ENCODE results near the gene DHRS4.

The DHRS4 gene

GRCh38 chr14:23953464-23954278 lies at the start of gene DHRS4:
TSS of gene DHRS4 (plus strand) at chr14:23953770. CDS start at chr14:23953789, 19 bp downstream.
- peak; percentile 77 for DNase-seq

- no peak for DNase-seq
Observed at GRCh38 chr14:23910101-23910875, 43.3 kb upstream of the DHRS4 start.

GRCh38 chr14:23910876-23911210 lies 42.7 kb upstream of the DHRS4 start:
- DNase-seq, result no peak

GRCh38 chr14:23915559-23915958 lies 38.0 kb upstream of the DHRS4 start:
- no peak for DNase-seq

- no peak for DNase-seq
Observed at GRCh38 chr14:23916004-23916403, 37.6 kb upstream of the DHRS4 start.

GRCh38 chr14:23916446-23916845 lies 37.1 kb upstream of the DHRS4 start:
- DNase-seq, result no peak

GRCh38 chr14:23922545-23922944 lies 31.0 kb upstream of the DHRS4 start:
- no peak for DNase-seq

GRCh38 chr14:23925523-23926075 lies 28.0 kb upstream of the DHRS4 start:
- DNase-seq, result no peak

- DNase-seq, result no peak
Observed at GRCh38 chr14:23926543-23926942, 27.0 kb upstream of the DHRS4 start.

GRCh38 chr14:23929136-23929535 lies 24.4 kb upstream of the DHRS4 start:
- no peak for DNase-seq

- peak; percentile 88 for DNase-seq
Observed at GRCh38 chr14:23929822-23930294, 23.7 kb upstream of the DHRS4 start.

GRCh38 chr14:23930742-23931141 lies 22.8 kb upstream of the DHRS4 start:
- DNase-seq, result no peak

- no peak for DNase-seq
Observed at GRCh38 chr14:23931721-23932289, 21.8 kb upstream of the DHRS4 start.

GRCh38 chr14:23932639-23933038 lies 20.9 kb upstream of the DHRS4 start:
- no peak for DNase-seq

GRCh38 chr14:23933108-23933741 lies 20.3 kb upstream of the DHRS4 start:
- DNase-seq, result no peak

GRCh38 chr14:23933742-23934128 lies 19.8 kb upstream of the DHRS4 start:
- no peak for DNase-seq

- DNase-seq, result no peak
Observed at GRCh38 chr14:23935158-23935557, 18.4 kb upstream of the DHRS4 start.

GRCh38 chr14:23936084-23936829 lies 17.3 kb upstream of the DHRS4 start:
- no peak for DNase-seq

- no peak for DNase-seq
Observed at GRCh38 chr14:23937203-23937602, 16.4 kb upstream of the DHRS4 start.

- DNase-seq, result no peak
Observed at GRCh38 chr14:23938823-23939222, 14.7 kb upstream of the DHRS4 start.

GRCh38 chr14:23939607-23940326 lies 13.8 kb upstream of the DHRS4 start:
- DNase-seq, result no peak

GRCh38 chr14:23941230-23941629 lies 12.3 kb upstream of the DHRS4 start:
- no peak for DNase-seq

Data from activated CD8-positive, alpha-beta memory T cell treated with anti-CD3 and anti-CD28 coated beads, Interleukin-2, amount 50 U/mL, for 4 hours (primary cell).